NCI-H1092 treated with DMSO at 0.1 percent for 48 hours (cell line): ENCODE data around the gene CD163.
A peak's percentile ranks its signal among the peaks of the same experiment; 100 is the strongest.
"Not testable (repeated sequence)": the region's sequence is repeated elsewhere in the genome, so short reads cannot be mapped to it uniquely, and the experiment has no call there.

Experiments
- DNase-seq: peaks from one replicate; lab custom pipeline; 2025; lab: John Stamatoyannopoulos, UW

Gene CD163

DNA sequence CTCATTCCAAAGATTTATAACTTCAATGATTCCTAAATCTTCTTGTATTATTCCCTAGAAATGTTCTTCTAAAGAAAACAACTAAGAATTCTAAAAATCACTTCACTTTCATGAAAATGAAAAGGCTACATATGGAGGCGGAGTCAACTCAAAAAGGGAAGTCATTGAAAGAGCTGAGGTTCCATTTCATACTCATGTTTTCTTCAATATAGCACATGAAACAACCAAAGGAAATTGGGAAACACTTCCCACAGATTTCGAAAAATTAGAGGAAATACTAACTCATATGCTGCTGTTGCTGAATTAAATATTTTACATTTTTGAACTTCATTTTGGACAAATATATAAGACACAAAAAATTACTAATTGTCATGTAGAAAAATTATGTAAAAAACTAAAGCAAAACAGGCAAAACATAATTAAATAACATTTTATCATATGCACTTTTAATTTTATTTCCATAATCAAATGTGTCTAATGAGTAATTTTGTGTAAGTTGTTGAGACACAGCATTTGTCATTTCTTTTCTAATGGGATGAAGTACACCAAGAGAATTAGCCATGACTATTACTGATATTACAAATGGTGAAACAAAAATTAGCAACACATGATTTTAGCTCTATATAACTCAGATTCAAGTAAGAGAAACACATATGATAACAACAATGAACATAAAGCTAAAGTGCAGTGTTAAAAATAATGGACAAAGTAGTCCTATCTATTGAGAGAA lies at the start of gene CD163:
Gene CD163, minus strand, starts transcription at position 92 of the 730 bp plus-strand sequence. Its CDS starts 87 bp downstream, at position 5.
- DNase-seq: no peak

GRCh38 chr12:7542813-7543212 lies 39.2 kb upstream of the CD163 start:
- DNase-seq: no peak

GRCh38 chr12:7542046-7542445 lies 38.5 kb upstream of the CD163 start:
- DNase-seq: no peak

- DNase-seq: no peak
These were observed 10.8 kb upstream of the CD163 start for GRCh38 chr12:7514416-7514815.

- DNase-seq: no peak
These were observed 9.0 kb upstream of the CD163 start for GRCh38 chr12:7512553-7512952.

DNA sequence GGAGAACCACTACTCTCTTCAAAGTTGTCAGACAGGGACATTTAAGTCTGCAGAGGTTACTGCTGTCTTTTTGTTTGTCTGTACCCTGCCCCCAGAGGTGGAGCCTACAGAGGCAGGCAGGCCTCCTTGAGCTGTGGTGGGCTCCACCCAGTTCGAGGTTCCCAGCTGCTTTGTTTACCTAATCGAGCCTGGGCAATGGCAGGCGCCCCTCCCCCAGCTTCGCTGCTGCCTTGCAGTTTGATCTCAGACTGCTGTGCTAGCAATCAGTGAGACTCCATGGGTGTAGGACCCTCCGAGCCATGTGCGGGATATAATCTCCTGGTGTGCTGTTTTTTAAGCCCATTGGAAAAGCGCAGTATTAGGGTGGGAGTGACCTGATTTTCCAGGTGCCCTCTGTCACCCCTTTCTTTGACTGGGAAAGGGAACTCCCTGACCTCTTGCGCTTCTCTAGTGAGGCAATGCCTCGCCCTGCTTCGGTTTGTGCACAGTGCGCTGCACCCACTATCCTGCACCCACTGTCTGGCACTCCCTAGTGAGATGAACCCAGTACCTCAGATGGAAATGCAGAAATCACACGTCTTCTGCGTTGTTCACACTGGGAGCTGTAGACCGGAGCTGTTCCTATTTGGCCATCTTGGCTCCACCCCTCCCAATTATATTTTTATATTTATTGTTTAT lies 6.4 kb upstream of the CD163 start:
- DNase-seq: not testable (repeated sequence)

- no peak for DNase-seq
These were observed 965 bp downstream of the CD163 start for GRCh38 chr12:7502612-7503011.

DNA sequence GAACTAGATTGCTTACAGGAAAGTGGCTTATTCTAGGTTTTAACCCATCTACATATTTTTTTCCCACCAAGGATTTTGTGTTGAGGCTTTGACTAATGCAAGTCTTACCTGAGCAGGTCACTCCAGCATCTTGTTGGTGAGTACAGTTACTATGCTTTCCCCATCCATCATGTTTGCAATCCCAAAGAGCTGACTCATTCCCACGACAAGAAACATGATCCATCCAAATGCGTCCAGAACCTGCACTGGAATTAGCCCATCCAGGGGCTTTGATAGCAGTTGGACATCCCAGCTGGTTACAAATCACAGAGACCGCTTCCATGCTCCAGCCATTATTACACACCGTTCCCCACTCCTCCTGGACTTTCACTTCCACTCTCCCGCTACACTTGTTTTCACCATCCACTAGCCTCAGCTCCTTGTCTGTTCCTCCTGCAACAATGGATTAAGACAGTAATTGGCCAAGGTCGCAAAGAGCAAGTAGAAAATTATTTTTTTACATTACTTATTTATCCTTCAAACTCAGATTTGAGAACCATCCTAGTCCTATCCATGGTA lies 2.5 kb downstream of the CD163 start:
- no peak for DNase-seq

DNA sequence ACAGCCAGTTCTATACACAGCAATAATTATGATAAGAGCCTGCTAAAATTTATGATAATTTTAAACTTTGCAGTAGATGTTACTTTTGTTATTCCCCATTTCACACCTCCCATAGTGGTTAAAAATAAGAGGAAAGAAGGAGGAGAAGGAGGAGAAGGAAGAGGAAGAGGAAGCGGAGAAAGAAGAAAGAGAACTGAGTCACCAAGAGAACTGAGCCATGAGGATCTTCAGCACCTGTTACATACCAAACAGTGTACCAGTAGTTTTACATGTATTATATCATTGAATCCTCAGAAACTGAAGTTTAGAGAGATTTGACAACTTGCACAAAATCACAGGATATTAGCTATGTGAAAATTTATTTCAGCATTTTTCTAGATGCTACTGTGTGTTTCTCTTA lies 3.9 kb downstream of the CD163 start:
- DNase-seq: no peak

GRCh38 chr12:7498809-7499208 lies 4.8 kb downstream of the CD163 start:
- DNase-seq: no peak

DNA sequence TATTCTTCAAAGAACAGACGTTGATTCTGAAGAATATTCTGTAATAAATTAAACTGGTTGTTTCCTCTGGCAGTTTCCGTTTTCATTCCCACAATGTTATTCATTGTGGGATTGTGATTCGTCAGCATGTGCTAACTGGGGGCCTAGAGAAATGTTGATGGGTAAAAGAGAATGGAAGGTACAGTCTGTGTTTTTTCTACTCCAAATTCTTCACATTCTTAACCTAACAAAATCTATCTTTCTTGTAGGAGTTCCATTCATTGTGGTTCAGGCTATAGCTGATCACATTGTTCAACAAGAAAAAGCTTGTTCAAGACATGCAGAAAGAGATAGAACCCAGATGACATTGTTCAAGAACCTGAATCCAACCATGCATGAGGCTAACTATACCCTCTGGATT lies 5.9 kb downstream of the CD163 start:
- DNase-seq: no peak

DNA sequence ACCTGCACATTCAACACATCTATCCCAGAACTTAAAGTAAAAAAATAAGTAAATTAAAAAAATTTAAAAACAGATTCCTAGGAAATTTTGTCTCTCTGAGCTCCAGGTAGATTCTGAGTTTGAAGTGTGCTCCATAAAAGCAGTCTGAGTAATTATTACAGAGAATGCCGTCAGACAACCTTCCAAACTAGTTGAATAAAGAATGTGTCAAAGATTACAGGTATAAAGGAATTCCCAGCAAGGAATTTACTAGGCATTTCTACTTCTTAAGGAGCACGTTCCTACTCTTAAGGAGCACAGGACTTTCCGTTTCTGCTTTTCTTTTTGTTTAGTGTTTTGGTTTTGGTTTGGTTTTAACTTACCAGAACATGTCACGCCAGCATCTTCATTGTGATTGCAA lies 7.1 kb downstream of the CD163 start:
- DNase-seq: no peak

DNA sequence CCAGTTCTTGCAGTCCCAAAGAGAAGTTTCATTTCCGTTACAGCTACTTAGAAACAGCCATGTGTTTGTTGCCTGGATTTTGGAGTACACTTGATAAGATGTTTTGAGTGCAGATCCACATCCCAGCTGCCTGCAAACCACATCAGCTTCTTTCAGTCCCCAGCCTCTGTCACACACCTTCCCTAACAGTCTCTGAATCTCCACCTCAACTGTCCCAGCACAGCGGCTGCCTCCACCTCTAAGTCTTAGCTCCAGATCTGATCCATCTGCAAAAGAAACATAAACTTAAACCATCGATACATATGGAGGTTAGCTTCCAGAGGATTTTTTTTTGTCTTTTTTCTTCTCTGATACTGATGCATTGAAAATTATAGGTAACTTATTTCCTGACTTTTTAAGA lies 8.4 kb downstream of the CD163 start:
- DNase-seq: no peak

DNA sequence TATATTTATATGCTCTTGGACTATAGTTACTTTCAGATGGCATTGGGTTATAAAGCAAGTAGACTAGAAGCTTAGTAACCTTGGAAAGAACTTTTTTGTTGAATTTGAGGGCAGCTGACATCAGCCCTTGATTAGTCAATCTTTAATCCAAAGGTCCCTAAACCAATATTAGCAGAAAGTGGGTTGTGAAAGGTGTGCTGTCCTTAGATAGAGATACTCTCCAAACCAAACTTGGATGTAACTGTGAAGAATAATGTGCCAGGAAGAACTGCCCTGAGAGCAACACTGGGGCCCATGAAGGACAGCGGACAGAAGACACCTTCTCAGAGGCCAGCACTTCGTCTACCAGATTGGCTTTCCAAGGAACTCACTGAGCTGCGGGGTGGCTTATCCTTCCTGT lies 10.6 kb downstream of the CD163 start:
- no peak for DNase-seq

- DNase-seq: no peak
These were observed 17.1 kb downstream of the CD163 start for GRCh38 chr12:7486512-7486911.

DNA sequence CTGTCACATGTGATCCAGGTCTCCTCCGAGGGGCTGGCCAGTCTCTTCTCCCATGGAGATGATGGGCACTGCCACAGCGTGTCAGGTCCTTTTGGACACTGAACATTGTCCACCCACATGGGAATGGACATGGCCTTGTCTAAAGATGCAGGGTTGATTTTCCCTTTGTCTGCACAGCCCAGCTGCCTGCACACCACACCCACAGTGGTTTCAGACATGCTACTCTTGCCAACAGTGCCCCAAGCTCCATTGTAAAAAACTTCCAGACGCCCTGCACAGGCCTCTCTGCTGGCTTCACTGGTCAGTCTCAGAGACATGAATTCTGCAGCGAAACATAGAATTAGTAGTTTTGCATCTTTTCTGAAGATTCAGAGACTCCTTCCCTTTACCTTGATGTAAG lies 18.5 kb downstream of the CD163 start:
- DNase-seq: no peak

DNA sequence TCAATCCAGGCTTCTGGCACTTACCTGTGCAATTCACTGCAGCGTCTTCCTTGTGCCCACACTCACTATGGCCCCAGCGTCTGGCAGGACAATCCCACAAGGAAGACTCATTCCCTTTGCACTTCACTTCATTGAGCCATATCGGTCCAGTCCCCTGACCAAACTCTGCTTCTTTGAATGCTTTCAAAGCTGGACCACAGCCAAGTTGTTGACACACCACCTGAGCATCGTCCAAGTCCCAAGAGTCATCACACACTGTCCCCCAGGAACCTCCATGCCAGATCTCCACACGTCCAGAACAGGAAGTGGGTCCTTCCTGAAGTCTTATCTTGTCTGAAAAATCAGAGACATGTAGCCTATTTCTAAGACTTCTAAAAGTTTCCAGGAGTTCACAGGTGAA lies 20.2 kb downstream of the CD163 start:
- DNase-seq: no peak

GRCh38 chr12:7479771-7480170 lies 23.8 kb downstream of the CD163 start:
- no peak for DNase-seq

- no peak for DNase-seq
These were observed 31.5 kb downstream of the CD163 start for GRCh38 chr12:7472060-7472459.

GRCh38 chr12:7460375-7461259 lies 43.0 kb downstream of the CD163 start:
- peak; percentile 42 for DNase-seq

- DNase-seq: no peak
These were observed 43.6 kb downstream of the CD163 start for GRCh38 chr12:7459973-7460372.

DNA sequence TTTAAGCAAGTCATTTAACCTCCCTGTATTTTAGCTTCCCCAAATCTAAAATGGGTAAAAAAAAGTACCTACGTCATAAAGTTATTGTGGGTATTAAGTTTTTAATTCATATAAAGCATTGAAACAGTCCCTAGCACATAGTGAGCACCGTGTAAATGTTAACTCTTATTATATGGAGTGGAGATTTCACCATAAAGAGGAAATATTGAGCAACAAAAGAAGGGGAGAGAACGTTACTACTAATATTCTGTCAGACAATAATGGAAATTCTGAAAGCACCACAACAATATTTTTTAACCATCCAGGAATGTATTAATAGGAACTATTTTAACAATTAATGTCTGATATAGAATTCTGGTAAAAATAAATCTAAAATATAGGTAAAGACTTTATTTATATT lies 51.8 kb downstream of the CD163 start:
- no peak for DNase-seq
